Measurements from ENCODE around the gene RHCE.
"Not testable (repeated sequence)": the region's sequence is repeated elsewhere in the genome, so short reads cannot be mapped to it uniquely, and the experiment has no call there.

- not testable (repeated sequence) for TF ChIP-seq POLR2A (IDR thresholded peaks at IDR 0.05; ENCODE audit: low read depth); CTCF (IDR thresholded peaks at IDR 0.05); POLR2AphosphoS5 (IDR thresholded peaks at IDR 0.05)
Measured at GRCh38 chr1:25378367-25378766, 42.3 kb downstream of the RHCE start.
